WTC11 (cell line): ENCODE data around the gene NXPE2. TPM values are rescaled to one million over a fixed set of nuclear protein-coding genes. Genes with fewer than 3 reads are reported as not detected.

Experiments used
- ATAC-seq: fragments of 200-7000 bp; cut with Tn5 transposase; 2 replicates; pipeline ENCODE4 v1.10.0; 2021; ENCODE audit warnings: mild to moderate bottlenecking, moderate library complexity
- CTCF ChIA-PET: fragments of 300-600 bp; sonication (Branson Sonifier 250); formaldehyde crosslinking; loops from one replicate; lab custom pipeline; 2021; ENCODE audit warnings: antibody characterized with exemption; lab: Charles Lee
- POLR2A ChIA-PET: fragments of 350-600 bp; sonication (Branson Sonifier 250); formaldehyde crosslinking; loops from one replicate; lab custom pipeline; 2021; ENCODE audit warnings: antibody characterized with exemption; lab: Charles Lee
- DNase-seq: peaks from one replicate; pipeline ENCODE4 v3.0.0; 2021; ENCODE audit warnings: low spot score
- H3K27ac Mint-ChIP-seq: 2 replicates; pipeline ENCODE4 v1.8.0; 2021; ENCODE audit warnings: mixed read lengths
- H3K27me3 Mint-ChIP-seq: 2 replicates; pipeline ENCODE4 v1.8.0; 2021; ENCODE audit warnings: low read depth, mild to moderate bottlenecking, moderate library complexity, mixed read lengths
- H3K36me3 Mint-ChIP-seq: 2 replicates; pipeline ENCODE4 v1.8.0; 2021; ENCODE audit warnings: mixed read lengths
- H3K4me1 Mint-ChIP-seq: 2 replicates; pipeline ENCODE4 v1.8.0; 2022; ENCODE audit warnings: mixed read lengths
- H3K4me3 Mint-ChIP-seq: 2 replicates; pipeline ENCODE4 v1.8.0; 2021; ENCODE audit warnings: mild to moderate bottlenecking, moderate library complexity, mixed read lengths
- H3K9me3 Mint-ChIP-seq: 2 replicates; pipeline ENCODE4 v1.8.0; 2021; ENCODE audit warnings: mixed read lengths
- GRHL2 ChIP-seq: fragments of 250-450 bp; sonication (Bioruptor Pico); IDR thresholded peaks from 2 replicates; pipeline ENCODE4 v1.8.0; 2022; ENCODE audit warnings: mild to moderate bottlenecking, moderate library complexity; ENCODE audit not compliant: insufficient replicate concordance, severe bottlenecking
- JUN ChIP-seq: sonication (generic); formaldehyde crosslinking; IDR thresholded peaks from 2 replicates; pipeline ENCODE4 v1.8.0; 2023; ENCODE audit warnings: mild to moderate bottlenecking, missing genetic modification reagents
- SMAD4 ChIP-seq: sonication (generic); formaldehyde crosslinking; IDR thresholded peaks from 2 replicates; pipeline ENCODE4 v1.8.0; 2022; ENCODE audit warnings: mild to moderate bottlenecking, missing genetic modification reagents
- SOX15 ChIP-seq: fragments of 250-450 bp; sonication (Bioruptor Pico); IDR thresholded peaks from 2 replicates; pipeline ENCODE4 v1.9.0; 2021; ENCODE audit warnings: mild to moderate bottlenecking
- SP1 ChIP-seq: sonication (generic); formaldehyde crosslinking; conservative IDR thresholded peaks from 2 replicates; pipeline ENCODE4 v1.8.1; 2022; ENCODE audit warnings: missing genetic modification reagents
- TEAD1 ChIP-seq: sonication (generic); formaldehyde crosslinking; IDR thresholded peaks from 2 replicates; pipeline ENCODE4 v1.8.0; 2022; ENCODE audit warnings: mild to moderate bottlenecking, missing genetic modification reagents
- ZNF219 ChIP-seq: sonication (generic); formaldehyde crosslinking; IDR thresholded peaks from 2 replicates; pipeline ENCODE4 v1.8.0; 2023; ENCODE audit warnings: missing genetic modification reagents, mild to moderate bottlenecking, borderline replicate concordance
- ZNF423 ChIP-seq: fragments of 250-450 bp; sonication (Bioruptor Pico); IDR thresholded peaks from 2 replicates; pipeline ENCODE4 v2.1.2; 2022; ENCODE audit warnings: mild to moderate bottlenecking, moderate library complexity
- total RNA-seq: library from RNA; stranded (reverse); gene quantifications from 3 replicates; pipeline ENCODE4 v1.2.3, GENCODE V29; 2021
- TF ChIP-seq, protein P1 (sequence below): fragments of 250-450 bp; sonication (Bioruptor Pico); IDR thresholded peaks from 2 replicates; pipeline ENCODE4 v1.9.0; 2021; ENCODE audit warnings: mild to moderate bottlenecking, borderline replicate concordance
- TF ChIP-seq, protein P2 (sequence below): sonication (generic); formaldehyde crosslinking; IDR thresholded peaks from 2 replicates; pipeline ENCODE4 v1.8.1; 2023; ENCODE audit warnings: mild to moderate bottlenecking, missing genetic modification reagents
- TF ChIP-seq, protein P3 (sequence below): sonication (generic); formaldehyde crosslinking; IDR thresholded peaks from 2 replicates; pipeline ENCODE4 v1.8.1; 2022; ENCODE audit warnings: low read depth, mild to moderate bottlenecking, moderate library complexity, missing genetic modification reagents, borderline replicate concordance
- TF ChIP-seq, protein P4 (sequence below): sonication (generic); formaldehyde crosslinking; IDR thresholded peaks from 2 replicates; pipeline ENCODE4 v1.8.0; 2023; ENCODE audit warnings: missing genetic modification reagents
- TF ChIP-seq, protein P5 (sequence below): sonication (generic); formaldehyde crosslinking; IDR thresholded peaks from 2 replicates; pipeline ENCODE4 v1.8.1; 2023; ENCODE audit warnings: mild to moderate bottlenecking, missing genetic modification reagents, moderate library complexity

Gene NXPE2
- total RNA-seq, 1 experiment from 2014 or later: not detected

DNA sequence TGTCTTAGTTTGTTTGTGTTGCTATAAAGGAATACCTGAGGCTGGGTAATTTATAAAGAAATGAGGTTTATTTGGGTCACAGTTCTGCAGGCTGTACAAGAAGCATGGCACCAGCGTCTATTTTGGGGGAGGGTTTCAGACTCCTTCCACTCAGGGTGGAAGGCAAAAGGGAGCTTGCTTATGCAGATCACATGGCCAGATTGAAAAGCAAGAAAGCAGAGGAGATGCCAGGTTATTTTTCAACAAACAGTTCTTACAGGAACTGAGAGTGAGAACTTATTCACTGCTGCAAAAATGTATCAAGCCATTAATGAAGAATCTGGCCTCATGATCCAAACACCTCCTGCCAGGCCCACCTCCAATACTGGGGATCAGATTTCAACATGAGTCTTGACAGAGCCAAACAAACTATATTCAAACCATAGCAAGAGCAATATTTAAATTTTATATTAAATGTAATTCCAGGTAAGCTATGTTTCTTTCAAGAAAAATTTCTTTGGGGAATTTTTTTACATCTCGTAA is 66.9 kb downstream of the NXPE2 start (continued):
- TF ChIP-seq, protein P1, sequence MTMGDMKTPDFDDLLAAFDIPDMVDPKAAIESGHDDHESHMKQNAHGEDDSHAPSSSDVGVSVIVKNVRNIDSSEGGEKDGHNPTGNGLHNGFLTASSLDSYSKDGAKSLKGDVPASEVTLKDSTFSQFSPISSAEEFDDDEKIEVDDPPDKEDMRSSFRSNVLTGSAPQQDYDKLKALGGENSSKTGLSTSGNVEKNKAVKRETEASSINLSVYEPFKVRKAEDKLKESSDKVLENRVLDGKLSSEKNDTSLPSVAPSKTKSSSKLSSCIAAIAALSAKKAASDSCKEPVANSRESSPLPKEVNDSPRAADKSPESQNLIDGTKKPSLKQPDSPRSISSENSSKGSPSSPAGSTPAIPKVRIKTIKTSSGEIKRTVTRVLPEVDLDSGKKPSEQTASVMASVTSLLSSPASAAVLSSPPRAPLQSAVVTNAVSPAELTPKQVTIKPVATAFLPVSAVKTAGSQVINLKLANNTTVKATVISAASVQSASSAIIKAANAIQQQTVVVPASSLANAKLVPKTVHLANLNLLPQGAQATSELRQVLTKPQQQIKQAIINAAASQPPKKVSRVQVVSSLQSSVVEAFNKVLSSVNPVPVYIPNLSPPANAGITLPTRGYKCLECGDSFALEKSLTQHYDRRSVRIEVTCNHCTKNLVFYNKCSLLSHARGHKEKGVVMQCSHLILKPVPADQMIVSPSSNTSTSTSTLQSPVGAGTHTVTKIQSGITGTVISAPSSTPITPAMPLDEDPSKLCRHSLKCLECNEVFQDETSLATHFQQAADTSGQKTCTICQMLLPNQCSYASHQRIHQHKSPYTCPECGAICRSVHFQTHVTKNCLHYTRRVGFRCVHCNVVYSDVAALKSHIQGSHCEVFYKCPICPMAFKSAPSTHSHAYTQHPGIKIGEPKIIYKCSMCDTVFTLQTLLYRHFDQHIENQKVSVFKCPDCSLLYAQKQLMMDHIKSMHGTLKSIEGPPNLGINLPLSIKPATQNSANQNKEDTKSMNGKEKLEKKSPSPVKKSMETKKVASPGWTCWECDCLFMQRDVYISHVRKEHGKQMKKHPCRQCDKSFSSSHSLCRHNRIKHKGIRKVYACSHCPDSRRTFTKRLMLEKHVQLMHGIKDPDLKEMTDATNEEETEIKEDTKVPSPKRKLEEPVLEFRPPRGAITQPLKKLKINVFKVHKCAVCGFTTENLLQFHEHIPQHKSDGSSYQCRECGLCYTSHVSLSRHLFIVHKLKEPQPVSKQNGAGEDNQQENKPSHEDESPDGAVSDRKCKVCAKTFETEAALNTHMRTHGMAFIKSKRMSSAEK (CRISPR knock-in tag): no peak
- TF ChIP-seq TEAD1 (CRISPR knock-in tag) (no peak), SP1 (CRISPR knock-in tag) (no peak), ZNF219 (CRISPR knock-in tag) (no peak), JUN (CRISPR knock-in tag) (no peak), ZNF423 (CRISPR knock-in tag) (no peak)
- TF ChIP-seq, protein P2, sequence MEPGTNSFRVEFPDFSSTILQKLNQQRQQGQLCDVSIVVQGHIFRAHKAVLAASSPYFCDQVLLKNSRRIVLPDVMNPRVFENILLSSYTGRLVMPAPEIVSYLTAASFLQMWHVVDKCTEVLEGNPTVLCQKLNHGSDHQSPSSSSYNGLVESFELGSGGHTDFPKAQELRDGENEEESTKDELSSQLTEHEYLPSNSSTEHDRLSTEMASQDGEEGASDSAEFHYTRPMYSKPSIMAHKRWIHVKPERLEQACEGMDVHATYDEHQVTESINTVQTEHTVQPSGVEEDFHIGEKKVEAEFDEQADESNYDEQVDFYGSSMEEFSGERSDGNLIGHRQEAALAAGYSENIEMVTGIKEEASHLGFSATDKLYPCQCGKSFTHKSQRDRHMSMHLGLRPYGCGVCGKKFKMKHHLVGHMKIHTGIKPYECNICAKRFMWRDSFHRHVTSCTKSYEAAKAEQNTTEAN (CRISPR knock-in tag): no peak
- TF ChIP-seq, protein P3, sequence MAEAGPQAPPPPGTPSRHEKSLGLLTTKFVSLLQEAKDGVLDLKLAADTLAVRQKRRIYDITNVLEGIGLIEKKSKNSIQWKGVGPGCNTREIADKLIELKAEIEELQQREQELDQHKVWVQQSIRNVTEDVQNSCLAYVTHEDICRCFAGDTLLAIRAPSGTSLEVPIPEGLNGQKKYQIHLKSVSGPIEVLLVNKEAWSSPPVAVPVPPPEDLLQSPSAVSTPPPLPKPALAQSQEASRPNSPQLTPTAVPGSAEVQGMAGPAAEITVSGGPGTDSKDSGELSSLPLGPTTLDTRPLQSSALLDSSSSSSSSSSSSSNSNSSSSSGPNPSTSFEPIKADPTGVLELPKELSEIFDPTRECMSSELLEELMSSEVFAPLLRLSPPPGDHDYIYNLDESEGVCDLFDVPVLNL (CRISPR knock-in tag): no peak

DNA sequence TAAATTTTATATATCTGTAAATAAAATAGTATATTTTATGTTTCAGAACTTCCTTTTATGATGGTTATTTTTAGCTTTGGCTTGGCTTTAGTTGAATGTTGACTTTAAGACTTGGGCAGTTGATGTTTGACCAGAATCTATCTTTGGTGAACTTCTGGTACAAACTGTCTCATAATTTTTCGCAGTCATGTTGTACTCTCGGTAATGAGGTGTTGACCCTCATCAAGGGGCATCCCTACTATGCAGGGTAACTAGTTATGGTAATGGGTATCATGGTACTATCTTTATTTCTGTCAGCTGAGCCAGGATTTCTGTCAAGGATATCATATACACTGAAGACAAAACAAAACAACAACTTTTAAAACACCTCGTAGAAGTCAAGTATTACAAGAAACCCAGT is 67.7 kb downstream of the NXPE2 start:
- no peak for DNase-seq
- CTCF ChIA-PET: no interaction called here
- H3K36me3 Mint-ChIP-seq: no peaks in the 10 kb centered on the region
- ATAC-seq: no peak
- no peak overlapping the region for H3K27ac Mint-ChIP-seq
- no peaks in the 10 kb centered on the region; the same call in 1 of the 2 replicates for H3K27me3 Mint-ChIP-seq
- H3K9me3 Mint-ChIP-seq: peaks cover 9% of the 10 kb centered on the region
- no peak overlapping the region for H3K4me3 Mint-ChIP-seq
- TF ChIP-seq, protein P4, sequence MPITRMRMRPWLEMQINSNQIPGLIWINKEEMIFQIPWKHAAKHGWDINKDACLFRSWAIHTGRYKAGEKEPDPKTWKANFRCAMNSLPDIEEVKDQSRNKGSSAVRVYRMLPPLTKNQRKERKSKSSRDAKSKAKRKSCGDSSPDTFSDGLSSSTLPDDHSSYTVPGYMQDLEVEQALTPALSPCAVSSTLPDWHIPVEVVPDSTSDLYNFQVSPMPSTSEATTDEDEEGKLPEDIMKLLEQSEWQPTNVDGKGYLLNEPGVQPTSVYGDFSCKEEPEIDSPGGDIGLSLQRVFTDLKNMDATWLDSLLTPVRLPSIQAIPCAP (CRISPR knock-in tag): no peak
- TF ChIP-seq, protein P5, sequence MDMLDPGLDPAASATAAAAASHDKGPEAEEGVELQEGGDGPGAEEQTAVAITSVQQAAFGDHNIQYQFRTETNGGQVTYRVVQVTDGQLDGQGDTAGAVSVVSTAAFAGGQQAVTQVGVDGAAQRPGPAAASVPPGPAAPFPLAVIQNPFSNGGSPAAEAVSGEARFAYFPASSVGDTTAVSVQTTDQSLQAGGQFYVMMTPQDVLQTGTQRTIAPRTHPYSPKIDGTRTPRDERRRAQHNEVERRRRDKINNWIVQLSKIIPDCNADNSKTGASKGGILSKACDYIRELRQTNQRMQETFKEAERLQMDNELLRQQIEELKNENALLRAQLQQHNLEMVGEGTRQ: no peak
- TF ChIP-seq SOX15 (CRISPR knock-in tag) (no peak), GRHL2 (no peak), SMAD4 (CRISPR knock-in tag) (no peak)
- H3K4me1 Mint-ChIP-seq: peaks cover 6% of the 10 kb centered on the region
- POLR2A ChIA-PET: no interaction called here

Other genes with a start within 250 kb of the NXPE2 start
- 90.2 to 99.1 TPM (median 98.8 TPM) in 3 replicates for gene REXO2, start 239.1 kb upstream of the NXPE2 start, total RNA-seq
- gene NXPE1, start 118.6 kb upstream of the NXPE2 start, total RNA-seq: 0.16 TPM in 1 of 3 replicates, not detected in the others
- 0.11 TPM in 1 of 3 replicates, not detected in the others for gene NXPE4, start 82.7 kb upstream of the NXPE2 start, total RNA-seq